Right hindlimb (tissue), 1 donor: Measurements from ENCODE around the gene STAP2.

Experiments
- DNase-seq: peaks from one replicate; pipeline ENCODE4 v3.0.0-alpha.2; 2018

STAP2 gene

GRCh38 chr19:4370418-4371041 is 31.9 kb upstream of the STAP2 start:
- DNase-seq = peak; percentile 25

DNA sequence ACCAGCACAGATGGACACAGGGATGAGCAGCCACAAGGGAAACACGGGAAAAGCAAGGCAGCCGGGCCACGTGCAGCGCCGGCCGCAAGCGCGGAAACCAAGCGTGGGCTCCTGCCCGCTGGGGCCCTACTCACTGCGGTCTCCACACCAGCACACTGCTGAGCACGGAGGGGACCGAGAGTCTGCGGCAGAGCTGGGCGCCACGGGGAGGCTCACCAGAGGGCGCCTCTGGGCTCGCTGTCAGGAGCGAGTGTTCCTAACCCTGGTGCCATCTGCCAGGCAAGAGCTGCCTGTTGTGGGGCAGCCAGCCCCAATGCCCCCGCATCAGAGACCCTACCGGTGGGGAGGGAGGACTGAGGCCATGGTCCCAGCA is 31.2 kb upstream of the STAP2 start:
- DNase-seq = peak; percentile 58

DNA sequence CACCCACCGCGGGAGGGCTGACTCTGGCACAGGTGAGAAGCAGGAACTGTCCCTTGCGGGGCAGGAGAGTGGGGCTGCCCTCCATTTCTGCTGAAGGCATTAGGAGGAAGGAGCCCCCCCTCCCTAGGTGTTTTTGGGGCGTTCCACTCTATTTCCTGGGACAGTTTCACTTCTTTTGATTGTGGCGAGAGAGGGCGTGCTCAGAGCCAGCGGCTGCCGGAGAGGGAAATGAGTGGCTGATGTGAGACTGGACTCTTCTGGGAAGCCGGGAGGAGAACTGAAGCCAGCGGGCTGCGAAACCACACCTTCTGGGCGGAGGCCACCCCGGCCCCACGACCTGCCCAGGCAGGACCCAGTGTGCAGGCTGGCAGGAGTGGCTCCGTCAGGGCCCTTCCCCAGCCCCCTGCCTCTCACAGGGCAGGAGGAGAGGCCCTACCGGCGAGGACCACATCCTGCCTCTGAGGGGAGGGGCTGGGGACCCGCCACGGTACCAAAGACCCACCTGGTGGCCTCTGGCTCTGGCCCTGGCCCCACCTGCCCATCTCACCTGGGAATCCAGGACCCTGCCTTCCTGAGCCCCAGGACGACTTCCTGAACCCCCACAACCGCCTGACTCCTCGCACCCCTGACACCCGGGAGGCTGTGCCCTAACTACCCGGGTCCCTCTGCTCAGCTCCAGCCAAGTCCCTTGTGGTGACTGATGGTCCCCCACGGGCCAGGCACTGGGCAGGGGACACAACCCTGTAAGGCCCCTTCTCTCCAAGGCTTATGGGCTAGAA is 30.7 kb upstream of the STAP2 start:
- DNase-seq = peak; percentile 50

- DNase-seq = peak; percentile 54
Measured at GRCh38 chr19:4368128-4368820, 29.6 kb upstream of the STAP2 start.

GRCh38 chr19:4367781-4368127 is 29.1 kb upstream of the STAP2 start:
- DNase-seq = peak; percentile 18

- no peak for DNase-seq
Measured at GRCh38 chr19:4367336-4367723, 28.7 kb upstream of the STAP2 start.

DNA sequence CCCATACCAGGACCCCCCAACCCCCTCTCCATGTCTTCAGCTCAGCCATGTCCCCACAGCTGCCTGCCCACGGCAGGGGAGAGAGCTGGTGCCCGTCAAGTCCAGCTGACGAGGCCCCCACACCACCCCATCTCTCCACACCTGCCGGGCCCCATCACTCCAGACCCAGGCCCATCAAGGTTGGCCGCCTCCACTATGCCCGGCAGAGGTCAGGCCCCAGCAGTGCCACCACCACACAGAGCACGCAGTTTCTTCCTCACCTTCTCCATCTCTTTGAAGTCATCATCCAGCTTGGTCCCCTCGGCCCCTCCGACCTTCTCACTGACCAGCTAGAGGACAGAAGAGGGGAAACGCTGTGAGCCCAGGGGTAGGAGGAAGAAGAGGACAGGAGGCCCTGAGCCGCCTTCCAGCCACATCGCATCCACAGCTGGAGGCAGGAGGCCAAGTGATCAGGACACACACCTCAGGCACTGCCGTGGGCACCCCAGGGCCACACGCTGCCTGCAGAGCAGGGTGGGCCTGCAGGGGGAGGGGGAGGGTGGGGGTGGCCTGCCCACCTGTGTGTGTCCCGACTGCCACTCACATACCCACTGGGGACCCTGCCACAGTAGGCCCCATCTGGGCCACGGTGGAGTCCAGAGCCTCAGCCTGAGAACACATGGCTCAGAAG is 28.2 kb upstream of the STAP2 start:
- peak; percentile 17 for DNase-seq

DNA sequence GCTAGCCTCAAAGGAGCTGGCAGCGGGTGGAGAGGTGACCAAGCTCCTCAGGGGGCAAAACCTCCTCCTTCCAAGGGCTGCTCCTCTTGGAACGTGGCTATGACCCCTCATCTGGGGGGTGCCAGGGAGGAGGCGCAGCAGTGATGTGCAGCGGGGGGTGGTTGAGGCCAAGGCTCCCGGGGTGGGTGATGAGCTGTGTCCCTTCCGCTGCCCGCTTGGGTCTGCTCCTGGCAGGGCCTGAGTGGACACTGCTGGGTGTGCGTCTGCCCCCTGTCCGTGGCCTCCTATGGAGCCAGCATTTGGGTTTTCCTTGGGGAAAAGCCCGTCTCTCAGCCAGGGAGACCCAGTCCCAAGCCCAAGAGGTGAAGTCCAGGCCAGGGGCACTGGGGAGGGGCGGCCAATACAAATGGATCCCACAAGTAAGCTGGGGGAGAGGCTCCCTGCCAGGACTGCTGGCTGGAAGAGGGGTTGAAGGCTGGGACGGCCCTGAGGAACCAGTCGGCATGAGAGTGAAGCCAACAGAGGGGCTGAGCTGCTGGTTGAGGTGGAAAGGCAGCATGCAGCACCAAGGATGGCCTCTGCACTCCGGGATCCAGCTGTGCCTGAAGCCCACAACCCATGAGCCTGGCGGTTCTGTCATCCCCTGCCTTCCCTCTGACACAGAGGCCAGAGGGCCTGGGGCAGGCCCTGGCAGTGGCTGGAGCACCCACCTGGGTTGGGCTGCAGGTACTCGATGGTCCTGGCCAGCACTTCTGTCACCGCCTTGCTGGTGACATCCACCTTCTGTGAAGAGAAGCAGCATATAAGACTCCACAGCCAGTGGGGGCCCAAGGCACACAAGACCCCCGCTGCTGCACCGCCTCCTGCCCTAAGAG is 27.4 kb upstream of the STAP2 start:
- DNase-seq = peak; percentile 24

DNA sequence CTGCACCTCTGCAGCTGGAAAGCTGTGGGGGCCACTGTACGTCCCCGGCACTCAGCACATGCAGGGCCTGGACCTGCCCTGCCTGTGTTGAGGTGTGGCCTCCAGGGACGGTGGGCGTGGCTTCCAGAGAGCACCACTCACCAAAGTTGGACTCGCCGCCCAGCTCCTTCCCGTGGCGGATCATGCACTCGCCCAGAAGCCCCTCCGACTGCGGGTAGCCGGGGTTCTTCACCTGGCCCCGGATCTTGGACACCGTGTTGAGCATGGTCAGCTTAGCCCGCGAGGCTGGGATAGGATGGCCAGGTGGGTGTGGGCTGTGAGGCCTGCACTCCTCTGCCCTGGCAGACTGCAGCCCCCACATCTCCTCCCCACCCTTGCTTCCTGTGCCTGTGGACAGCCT is 26.7 kb upstream of the STAP2 start:
- DNase-seq = peak; percentile 21

- no peak for DNase-seq
Measured at GRCh38 chr19:4363571-4364304, 25.1 kb upstream of the STAP2 start.

- DNase-seq = no peak
Measured at GRCh38 chr19:4362831-4363545, 24.4 kb upstream of the STAP2 start.

DNA sequence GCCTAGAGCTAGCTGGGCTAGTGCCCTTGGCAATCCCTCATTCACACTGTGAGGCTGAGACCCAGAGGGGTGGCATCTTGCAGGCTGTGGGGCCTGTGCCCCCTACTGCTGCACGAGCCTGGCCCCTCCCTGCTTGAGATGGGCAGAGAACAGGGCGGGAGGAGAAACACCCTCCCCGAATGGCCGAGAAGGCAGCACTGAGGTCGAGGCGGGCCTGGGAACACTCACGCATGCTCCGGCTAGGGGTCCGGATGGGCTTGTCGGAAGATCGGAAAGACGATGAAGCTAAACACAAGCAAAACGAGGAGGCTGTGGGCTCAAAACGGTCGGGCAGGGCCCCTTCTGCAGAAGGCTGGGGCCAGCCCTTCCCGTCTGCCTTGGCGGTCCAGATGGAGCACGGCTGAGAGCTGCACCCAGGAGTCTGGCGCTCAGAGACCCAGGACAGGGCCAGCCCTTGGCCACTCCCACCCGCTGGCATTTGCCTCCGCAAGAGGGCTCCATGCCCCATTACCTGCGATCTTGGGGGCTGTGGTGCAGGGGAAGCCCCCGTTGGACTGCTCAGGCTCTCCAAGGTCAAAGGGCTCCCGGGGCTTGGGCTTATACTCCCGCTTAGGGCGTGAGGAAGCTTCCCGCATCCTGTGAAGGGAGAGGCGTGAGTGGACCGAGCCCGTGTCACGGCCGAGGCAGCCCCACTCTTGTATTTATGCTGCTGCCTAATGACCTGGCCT is 23.6 kb upstream of the STAP2 start:
- DNase-seq = no peak

GRCh38 chr19:4361152-4362046 is 22.8 kb upstream of the STAP2 start:
- DNase-seq = no peak

GRCh38 chr19:4360641-4361151 is 22.1 kb upstream of the STAP2 start:
- no peak for DNase-seq

DNA sequence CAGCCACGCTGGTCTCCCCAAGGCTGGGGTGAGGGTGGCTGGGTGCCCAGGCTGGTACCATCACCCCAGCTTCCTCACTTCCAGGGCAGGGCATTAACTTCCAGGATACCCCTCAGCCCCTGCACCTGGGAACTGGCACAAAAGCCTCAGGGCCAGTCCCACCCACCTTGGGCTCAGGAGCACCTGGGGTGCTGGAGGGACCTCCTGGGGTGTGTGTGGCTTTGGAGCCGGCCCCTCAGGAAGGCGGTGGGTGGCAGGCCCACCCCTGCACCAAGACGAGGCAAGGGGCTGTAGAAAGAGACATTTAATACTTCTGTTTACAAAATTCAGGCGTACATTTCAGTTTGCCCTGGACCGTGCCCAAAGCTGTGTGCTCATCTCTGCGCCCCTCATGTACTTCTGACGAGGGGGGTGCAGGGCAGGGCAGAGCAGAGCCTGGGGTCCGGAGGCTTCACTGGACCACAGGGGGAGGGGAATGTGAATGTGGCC is 21.5 kb upstream of the STAP2 start:
- DNase-seq = no peak

- no peak for DNase-seq
Measured at GRCh38 chr19:4359627-4360000, 21.0 kb upstream of the STAP2 start.

DNA sequence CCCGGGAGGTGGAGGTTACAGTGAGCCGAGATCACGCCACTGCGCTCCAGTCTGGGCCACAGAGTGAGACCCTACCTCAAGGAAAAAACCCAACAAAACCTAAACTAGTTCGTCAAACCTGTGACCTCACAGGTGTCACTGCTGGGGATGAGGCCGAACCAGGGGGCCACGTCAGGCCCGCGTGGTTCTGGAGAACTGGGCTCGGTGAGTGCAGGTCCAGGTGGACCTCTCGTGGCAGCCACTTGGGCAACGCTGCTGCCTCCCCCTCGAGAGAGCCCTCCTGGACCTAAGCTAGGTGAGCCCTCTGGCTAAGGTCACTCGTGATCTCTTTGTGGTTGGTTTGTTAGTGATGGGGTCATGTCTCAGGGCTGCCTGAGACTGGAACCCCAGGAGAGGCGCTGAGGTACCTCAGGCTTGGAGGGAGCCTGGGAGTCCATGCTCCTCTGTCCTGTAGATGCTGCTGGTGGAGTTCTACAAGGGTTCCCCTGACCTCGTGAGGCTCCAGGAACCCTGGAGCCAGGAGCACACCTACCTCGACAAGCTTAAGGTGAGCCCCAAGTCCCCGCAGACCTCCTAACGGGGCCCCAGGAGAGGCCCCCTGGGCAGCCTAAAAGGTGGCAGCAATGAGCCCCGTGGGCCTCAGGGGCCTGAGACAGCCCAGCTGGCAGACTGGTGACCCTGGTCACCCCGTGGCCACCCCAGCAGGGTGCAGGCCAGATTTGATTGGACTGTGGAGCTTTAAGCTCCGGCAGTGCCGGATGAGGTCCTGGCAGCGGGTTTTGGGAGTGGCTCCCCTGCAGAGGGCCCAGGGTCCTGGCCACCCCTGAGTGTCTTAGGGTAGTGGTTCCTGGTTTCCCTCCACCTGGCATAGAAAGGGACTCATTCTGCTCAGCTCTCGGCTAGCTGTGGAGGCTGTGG is 20.3 kb upstream of the STAP2 start:
- DNase-seq = no peak

GRCh38 chr19:4357921-4358326 is 19.3 kb upstream of the STAP2 start:
- no peak for DNase-seq
